T-cell (primary cell): ENCODE data around the gene GABBR2. TPM values are rescaled to one million over a fixed set of nuclear protein-coding genes. Genes with fewer than 3 reads are reported as not detected.

Source experiments
- ATAC-seq, 4 experiments: fragments of 200-7000 bp in 3 of 4; fragments of 150-1000 bp in 1 of 4; cut with Tn5 transposase; replicated peaks in 1 of 4; 1 replicate in 3 of 4; 2 replicates in 1 of 4; pipeline ENCODE4 v1.10.0; 2021; ENCODE audit warnings: moderate library complexity in 3 of 4, mild to moderate bottlenecking in 2 of 4, moderate number of reproducible peaks in 1 of 4
- CTCF ChIA-PET, 2 donors: fragments of 300-600 bp; sonication (Branson Sonifier 250); formaldehyde crosslinking; loops; one replicate each; lab custom pipeline; 2022; ENCODE audit warnings: antibody characterized with exemption in 2 of 2; lab: Charles Lee
- POLR2A ChIA-PET, 2 donors: fragments of 300-600 bp; sonication (Branson Sonifier 250); formaldehyde crosslinking; loops; one replicate each; lab custom pipeline; 2022; ENCODE audit warnings: antibody characterized with exemption in 2 of 2; lab: Charles Lee
- DNase-seq, 35 experiments: peaks; one replicate each; pipeline versions ENCODE4 v3.0.0 to v3.0.0-alpha.2; 2013 to 2023
- H3K27ac ChIP-seq: one replicate; pipeline ENCODE4 v1.5.1; 2013; ENCODE audit warnings: low read length
- H3K27me3 ChIP-seq, 2 experiments: replicated peaks in 1 of 2; 1 replicate in 1 of 2; 2 replicates in 1 of 2; pipeline versions ENCODE4 v1.6.1 to v1.7.0; 2013; ENCODE audit warnings: low read length in 1 of 2, mixed read lengths in 1 of 2; ENCODE audit not compliant: control insufficient read depth in 2 of 2, insufficient read depth in 2 of 2; ENCODE audit errors: extremely low read depth in 1 of 2
- H3K36me3 ChIP-seq, 2 donors: 1 replicate in 1 of 2; 2 replicates in 1 of 2; pipeline versions ENCODE4 v1.6.1 to v1.7.0; 2013; ENCODE audit warnings: low read length in 1 of 2; ENCODE audit not compliant: control insufficient read depth in 2 of 2, insufficient read depth in 1 of 2; ENCODE audit errors: extremely low read depth in 1 of 2
- H3K4me1 ChIP-seq, 2 experiments: 1 replicate in 1 of 2; 2 replicates in 1 of 2; pipeline versions ENCODE4 v1.6.1 to v1.7.0; 2013; ENCODE audit warnings: low read length in 2 of 2, mixed read lengths in 1 of 2; ENCODE audit not compliant: insufficient read depth in 2 of 2, control insufficient read depth in 1 of 2; ENCODE audit errors: extremely low read depth in 1 of 2
- H3K4me3 ChIP-seq, 2 donors: 1 replicate in 1 of 2; 2 replicates in 1 of 2; pipeline versions ENCODE4 v1.5.1 to v1.7.0; 2013; ENCODE audit warnings: mild to moderate bottlenecking in 2 of 2, low read length in 1 of 2, moderate library complexity in 1 of 2; ENCODE audit not compliant: control insufficient read depth in 1 of 2; ENCODE audit errors: extremely low read depth in 1 of 2
- H3K9me3 ChIP-seq: 2 replicates; pipeline ENCODE4 v1.7.0; 2013
- H3K27ac Mint-ChIP-seq, 2 donors: one replicate each; pipeline ENCODE4 v1.8.0; 2020 to 2021; ENCODE audit warnings: mild to moderate bottlenecking in 2 of 2, mixed read lengths in 2 of 2
- H3K27me3 Mint-ChIP-seq, 2 donors: one replicate each; pipeline ENCODE4 v1.8.0; 2021 to 2022; ENCODE audit warnings: mixed read lengths in 2 of 2
- H3K36me3 Mint-ChIP-seq: one replicate; pipeline ENCODE4 v1.8.0; 2021; ENCODE audit warnings: mixed read lengths
- H3K4me1 Mint-ChIP-seq, 3 donors: one replicate each; pipeline ENCODE4 v1.8.0; 2020 to 2022; ENCODE audit warnings: mixed read lengths in 3 of 3, mild to moderate bottlenecking in 1 of 3
- H3K4me3 Mint-ChIP-seq, 3 donors: one replicate each; pipeline ENCODE4 v1.8.0; 2020 to 2022; ENCODE audit warnings: mild to moderate bottlenecking in 3 of 3, mixed read lengths in 3 of 3, moderate library complexity in 3 of 3
- H3K9me3 Mint-ChIP-seq, 3 donors: one replicate each; pipeline ENCODE4 v1.8.0; 2020 to 2022; ENCODE audit warnings: mixed read lengths in 3 of 3
- WGBS: methylation state at CpG from one replicate; pipeline ENCODE4 v1.1.5; 2013; ENCODE audit warnings: missing lambda C conversion rate; ENCODE audit not compliant: insufficient coverage; 5-methylcytosine and 5-hydroxymethylcytosine counted together
- total RNA-seq, 35 experiments: library from RNA in 6 of 35; stranded (reverse) in 6 of 35; fragments of 120-200 nt in 1 of 35; gene quantifications; one replicate each; pipeline versions ENCODE4 v1.2.1 to v1.2.4 and lab custom pipeline; 2013 to 2026

The GABBR2 gene
- total RNA-seq, 5 donors from 2014 or later (not counting 1 experiment from before 2014, with no cell fraction given), result 0.03 TPM; not detected in 4

- Mint-ChIP-seq H3K27me3 (peaks cover 10 to 24% of the 10 kb centered on the region in 2 donors), H3K36me3 (no peaks in the 10 kb centered on the region), H3K4me3 (no peak overlapping the region), H3K4me1 (no peaks in the 10 kb centered on the region), H3K27ac (no peak overlapping the region), H3K9me3 (peaks cover 0 to 3% (median 0%) of the 10 kb centered on the region in 3 donors)
- H3K27ac ChIP-seq, result no peak overlapping the region
- no peaks in the 10 kb centered on the region for H3K36me3 ChIP-seq
- ATAC-seq, result no peak
- H3K4me3 ChIP-seq, result no peak overlapping the region
- POLR2A ChIA-PET, result no interaction called here
- H3K9me3 ChIP-seq, result no peaks in the 10 kb centered on the region
- peaks cover 1 to 3% of the 10 kb centered on the region in 2 experiments for H3K27me3 ChIP-seq
- H3K4me1 ChIP-seq, result no peaks in the 10 kb centered on the region
- WGBS, result no CpG with 5 or more reads among the region's 3 CpGs
- CTCF ChIA-PET, result no interaction called here
- no peak for DNase-seq
Observed at GRCh38 chr9:98583417-98583816, 125.3 kb downstream of the GABBR2 start.

DNA sequence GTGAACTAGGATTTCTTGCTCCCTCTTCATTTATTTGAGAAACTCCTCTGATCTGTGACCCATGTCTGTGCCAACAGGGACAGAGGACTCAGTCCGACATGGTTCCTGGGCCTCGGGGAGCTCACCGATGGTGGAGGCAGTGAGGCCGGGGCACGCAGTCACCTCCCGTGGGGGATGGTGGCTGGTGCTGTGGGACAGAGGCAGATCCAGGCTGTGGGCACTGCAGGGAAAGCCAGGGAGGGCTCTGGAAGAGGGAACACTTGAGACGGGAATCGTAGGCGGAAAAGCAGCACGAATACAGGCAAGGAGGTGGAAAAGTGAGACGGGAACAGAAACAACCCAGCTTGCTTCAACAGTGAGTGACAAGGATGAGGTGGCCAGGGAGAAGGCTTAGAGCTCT is 127.8 kb downstream of the GABBR2 start:
- 81% methylated on average over 10 of the region's 11 CpGs for WGBS
- ChIA-PET POLR2A (no interaction called here), CTCF (no interaction called here)
- peaks cover 0 to 4% of the 10 kb centered on the region in 2 experiments for H3K4me1 ChIP-seq
- H3K27ac ChIP-seq, result no peak overlapping the region
- Mint-ChIP-seq H3K4me3 (no peak overlapping the region), H3K36me3 (no peaks in the 10 kb centered on the region), H3K27ac (no peak overlapping the region), H3K27me3 (peaks cover 25 to 42% of the 10 kb centered on the region in 2 donors), H3K4me1 (peaks cover 4 to 5% (median 5%) of the 10 kb centered on the region in 3 donors), H3K9me3 (peaks cover 0 to 3% (median 0%) of the 10 kb centered on the region in 3 donors)
- no peaks in the 10 kb centered on the region for H3K9me3 ChIP-seq
- no peak overlapping the region for H3K4me3 ChIP-seq
- ATAC-seq, result no peak
- peaks cover 0 to 12% of the 10 kb centered on the region in 2 experiments for H3K27me3 ChIP-seq
- no peak for DNase-seq
- H3K36me3 ChIP-seq, result no peaks in the 10 kb centered on the region

GRCh38 chr9:98579700-98580099 is 129.0 kb downstream of the GABBR2 start:
- ChIA-PET CTCF (no interaction called here), POLR2A (no interaction called here)
- DNase-seq, result no peak
- Mint-ChIP-seq H3K27me3 (peaks cover 21 to 43% of the 10 kb centered on the region in 2 donors), H3K4me1 (peaks cover 14 to 17% (median 16%) of the 10 kb centered on the region in 3 donors), H3K9me3 (no peaks in the 10 kb centered on the region), H3K36me3 (no peaks in the 10 kb centered on the region), H3K4me3 (no peak overlapping the region), H3K27ac (no peak overlapping the region)
- Histone ChIP-seq H3K4me3 (no peak overlapping the region), H3K4me1 (peaks cover 0 to 11% of the 10 kb centered on the region in 2 experiments), H3K9me3 (no peaks in the 10 kb centered on the region), H3K27ac (no peak overlapping the region), H3K36me3 (no peaks in the 10 kb centered on the region), H3K27me3 (peaks cover 0 to 16% of the 10 kb centered on the region in 2 experiments)
- ATAC-seq, result no peak
- 100% methylated on average over 2 of the region's 2 CpGs for WGBS

DNA sequence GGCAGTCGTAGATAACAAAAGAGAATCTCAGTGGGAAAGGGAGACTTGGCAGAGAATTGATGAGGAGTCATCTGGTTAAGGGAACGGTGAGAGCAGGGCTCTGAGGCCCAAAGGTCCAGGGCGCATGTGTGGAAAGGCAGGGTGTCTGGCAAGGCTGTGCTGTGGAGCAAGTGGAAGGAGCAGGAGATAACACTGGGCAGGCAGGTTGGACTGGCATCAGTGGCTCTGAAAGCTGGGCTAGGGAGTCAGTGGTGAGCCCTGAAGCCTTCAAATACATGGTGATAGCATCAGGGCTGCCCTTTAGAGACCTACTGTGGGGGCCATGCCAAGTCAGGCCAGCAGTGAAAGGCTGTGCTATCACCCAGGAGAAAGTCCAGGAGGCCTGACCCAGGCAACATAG is 131.3 kb downstream of the GABBR2 start:
- Mint-ChIP-seq H3K4me1 (peaks cover 14 to 17% (median 16%) of the 10 kb centered on the region in 3 donors), H3K4me3 (no peak overlapping the region), H3K27me3 (peaks cover 21 to 39% of the 10 kb centered on the region in 2 donors), H3K27ac (no peak overlapping the region), H3K9me3 (no peaks in the 10 kb centered on the region), H3K36me3 (no peaks in the 10 kb centered on the region)
- Histone ChIP-seq H3K4me3 (no peak overlapping the region), H3K27me3 (peaks cover 0 to 20% of the 10 kb centered on the region in 2 experiments), H3K27ac (no peak overlapping the region), H3K36me3 (no peaks in the 10 kb centered on the region), H3K4me1 (peaks cover 0 to 11% of the 10 kb centered on the region in 2 experiments), H3K9me3 (no peaks in the 10 kb centered on the region)
- POLR2A ChIA-PET, result no interaction called here
- no peak for DNase-seq
- no peak for ATAC-seq
- WGBS, result 95% methylated on average over 3 of the region's 3 CpGs
- CTCF ChIA-PET, result no interaction called here

DNA sequence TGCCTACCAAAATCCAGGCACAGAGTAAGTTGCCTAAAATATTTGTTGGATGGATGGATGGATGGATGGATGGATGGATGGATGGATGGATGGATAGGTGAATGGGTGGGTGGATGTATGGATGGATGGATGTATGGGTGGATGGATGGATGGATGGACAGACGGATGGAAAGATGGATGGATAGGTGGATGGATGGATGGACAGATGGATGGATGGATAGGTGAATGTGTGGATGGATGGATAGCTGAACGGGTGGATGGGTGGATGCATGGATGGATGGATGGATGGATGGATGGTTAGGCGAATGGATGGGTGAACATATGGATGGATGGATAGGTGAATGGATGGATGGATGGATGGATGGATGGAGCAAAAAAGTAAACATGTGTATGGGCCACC is 131.9 kb downstream of the GABBR2 start:
- H3K36me3 ChIP-seq, result no peaks in the 10 kb centered on the region
- no peak for ATAC-seq
- Mint-ChIP-seq H3K36me3 (no peaks in the 10 kb centered on the region), H3K4me3 (no peak overlapping the region), H3K9me3 (no peaks in the 10 kb centered on the region), H3K4me1 (peaks cover 14 to 17% (median 16%) of the 10 kb centered on the region in 3 donors), H3K27me3 (peaks cover 21 to 39% of the 10 kb centered on the region in 2 donors), H3K27ac (no peak overlapping the region)
- ChIA-PET POLR2A (no interaction called here), CTCF (no interaction called here)
- H3K27ac ChIP-seq, result no peak overlapping the region
- no peak overlapping the region for H3K4me3 ChIP-seq
- WGBS, result 84% methylated on average over 3 of the region's 3 CpGs
- peaks cover 0 to 11% of the 10 kb centered on the region in 2 experiments for H3K4me1 ChIP-seq
- no peaks in the 10 kb centered on the region for H3K9me3 ChIP-seq
- peaks cover 0 to 22% of the 10 kb centered on the region in 2 experiments for H3K27me3 ChIP-seq
- no peak for DNase-seq

DNA sequence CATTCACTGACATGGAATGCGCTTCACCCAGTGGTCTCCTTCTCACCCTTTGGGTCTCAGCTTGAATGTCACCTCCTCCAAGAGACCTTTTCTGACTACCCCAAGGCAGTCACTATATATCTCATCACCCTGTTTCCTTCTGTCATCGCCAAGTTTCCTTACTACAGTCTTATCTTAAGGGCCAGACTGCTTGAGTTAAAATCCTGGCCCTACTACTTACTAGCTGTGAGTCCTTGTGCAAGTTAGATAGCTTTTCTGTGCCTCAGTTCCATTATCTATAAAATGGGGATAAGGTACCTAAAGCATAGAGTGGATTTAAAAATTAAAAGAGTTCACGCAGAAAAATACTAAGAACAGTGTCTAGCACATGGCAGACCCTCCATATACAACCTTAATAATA is 132.4 kb downstream of the GABBR2 start:
- no peak overlapping the region for H3K4me3 ChIP-seq
- H3K4me3 Mint-ChIP-seq, result no peak overlapping the region
- ATAC-seq (no peak), DNase-seq (no peak)
- peaks cover 21 to 39% of the 10 kb centered on the region in 2 donors for H3K27me3 Mint-ChIP-seq
- no peak overlapping the region for H3K27ac Mint-ChIP-seq
- H3K27me3 ChIP-seq, result peaks cover 0 to 22% of the 10 kb centered on the region in 2 experiments
- CTCF ChIA-PET, result no interaction called here
- H3K4me1 ChIP-seq, result peaks cover 0 to 11% of the 10 kb centered on the region in 2 experiments
- no peaks in the 10 kb centered on the region for H3K9me3 ChIP-seq
- H3K36me3 ChIP-seq, result no peaks in the 10 kb centered on the region
- no peaks in the 10 kb centered on the region for H3K9me3 Mint-ChIP-seq
- POLR2A ChIA-PET, result no interaction called here
- no peak overlapping the region for H3K27ac ChIP-seq
- no peaks in the 10 kb centered on the region for H3K36me3 Mint-ChIP-seq
- WGBS, result 91% methylated on average over 1 of the region's 3 CpGs
- peaks cover 14 to 17% (median 16%) of the 10 kb centered on the region in 3 donors for H3K4me1 Mint-ChIP-seq
